ENCODE measurements around the gene FBN3.
A peak's percentile ranks its signal among the peaks of the same experiment; 100 is the strongest.

The FBN3 gene

GRCh38 chr19:8148410-8149260, 757 bp downstream of the FBN3 start:
- peak; percentile 19 for DNase-seq (ENCODE audit: low read depth, low spot score)

- DNase-seq (ENCODE audit: low read depth, low spot score): no peak
Measured at GRCh38 chr19:8148088-8148409, 1.3 kb downstream of the FBN3 start.

- DNase-seq (ENCODE audit: low read depth, low spot score): no peak
Measured at GRCh38 chr19:8147582-8147978, 1.8 kb downstream of the FBN3 start.

GRCh38 chr19:8146877-8147581, 2.4 kb downstream of the FBN3 start:
- no peak for DNase-seq (ENCODE audit: low read depth, low spot score)

DNA sequence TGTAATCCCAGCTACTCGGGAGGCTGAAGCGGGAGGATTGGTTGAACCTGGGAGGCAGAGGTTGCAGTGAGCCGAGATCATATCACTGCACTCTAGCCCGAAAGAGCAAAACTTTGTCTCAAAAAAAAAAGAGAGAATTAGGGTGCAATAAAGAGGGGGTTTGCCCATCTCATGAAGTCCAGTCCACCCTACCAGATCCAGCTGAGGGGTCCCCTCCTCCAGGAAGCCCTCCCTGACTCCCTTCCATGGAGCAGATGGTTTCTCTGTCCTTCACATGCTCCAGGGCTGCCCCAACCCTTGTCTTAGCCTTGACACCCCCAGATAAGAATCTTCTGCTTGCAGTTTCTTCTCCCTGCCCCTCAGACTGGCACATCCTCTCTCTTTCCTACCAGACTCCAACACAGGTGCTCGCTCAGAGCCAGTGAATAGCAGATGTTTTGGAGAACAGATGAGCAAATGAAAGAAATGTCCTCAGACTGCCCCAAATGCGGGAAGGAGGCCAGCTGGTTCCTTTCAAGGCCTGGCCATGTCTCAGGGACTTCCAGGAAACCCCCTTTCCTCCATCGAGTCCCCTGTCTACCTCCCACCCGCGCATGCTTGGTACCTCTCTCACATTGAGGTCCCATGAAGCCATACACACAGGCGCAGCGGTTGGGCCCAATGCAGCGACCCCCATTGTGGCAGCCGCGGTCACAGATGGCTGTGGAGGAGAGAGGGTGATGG, 5.0 kb downstream of the FBN3 start:
- DNase-seq (ENCODE audit: low read depth, low spot score): no peak

DNA sequence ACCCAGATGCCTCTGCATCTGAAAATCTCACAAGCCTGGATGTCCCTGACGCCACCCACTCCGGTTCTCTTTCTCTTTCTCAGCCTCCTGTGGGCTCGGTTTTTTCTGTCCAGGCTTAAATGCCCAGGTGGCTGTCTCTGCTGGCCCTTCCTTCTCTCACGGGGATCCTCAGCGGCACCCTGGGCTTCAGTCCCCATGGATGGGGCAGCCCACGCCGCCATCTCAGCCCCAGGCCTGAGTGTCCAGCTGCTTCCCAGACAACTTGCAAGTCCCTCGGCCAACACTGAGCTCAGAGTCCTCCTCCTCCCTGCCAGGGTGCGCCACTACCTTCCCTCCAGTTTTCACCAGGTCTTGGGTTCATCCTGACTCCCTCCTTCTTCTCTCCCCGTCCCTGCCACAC, 6.4 kb downstream of the FBN3 start:
- DNase-seq (ENCODE audit: low read depth, low spot score): no peak

DNA sequence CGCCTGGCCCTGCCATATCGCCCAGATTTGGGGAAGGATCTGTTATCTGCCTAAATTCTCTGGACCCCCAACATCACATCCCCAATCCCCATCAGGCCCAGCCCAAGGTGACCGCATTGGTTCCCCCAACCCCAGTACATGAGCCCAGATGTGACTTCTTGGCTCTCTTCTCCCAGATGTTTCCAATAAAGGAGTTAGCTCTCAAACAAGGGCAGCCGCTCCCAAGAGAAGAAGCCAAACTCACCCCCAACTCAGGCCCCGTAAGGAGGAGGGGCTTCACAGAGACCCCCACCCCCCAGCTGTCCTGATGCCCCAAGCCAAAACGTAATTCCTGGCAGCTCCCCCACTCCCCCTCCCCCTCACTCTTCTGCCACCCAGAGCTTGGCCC, 6.9 kb downstream of the FBN3 start:
- DNase-seq (ENCODE audit: low read depth, low spot score): no peak

- no peak for DNase-seq (ENCODE audit: low read depth, low spot score)
Measured at GRCh38 chr19:8141726-8142512, 7.5 kb downstream of the FBN3 start.

DNA sequence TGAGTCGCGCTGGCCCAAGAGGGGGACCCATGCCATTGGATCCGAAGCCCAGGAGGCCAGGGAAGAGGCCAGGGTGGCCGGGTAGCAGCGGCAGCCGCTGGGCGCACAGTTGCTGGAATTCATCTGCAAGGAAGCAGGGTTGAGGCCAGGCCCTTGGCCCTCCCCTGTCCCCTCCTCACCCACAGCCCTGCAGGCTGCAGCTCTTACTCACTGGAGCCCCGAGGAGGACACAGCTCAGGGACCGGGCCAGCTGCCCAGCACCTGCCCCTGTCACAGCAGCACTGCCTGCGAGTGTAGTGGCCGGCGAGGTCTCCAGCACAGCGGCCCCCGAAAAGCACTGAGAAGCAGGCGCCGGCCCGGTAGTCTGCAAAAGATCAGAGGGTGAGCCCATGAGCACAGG, 11.2 kb downstream of the FBN3 start:
- DNase-seq (ENCODE audit: low read depth, low spot score): no peak

GRCh38 chr19:8137425-8137824, 12.0 kb downstream of the FBN3 start:
- DNase-seq (ENCODE audit: low read depth, low spot score): no peak

GRCh38 chr19:8135946-8136618, 13.3 kb downstream of the FBN3 start:
- no peak for DNase-seq (ENCODE audit: low read depth, low spot score)

DNA sequence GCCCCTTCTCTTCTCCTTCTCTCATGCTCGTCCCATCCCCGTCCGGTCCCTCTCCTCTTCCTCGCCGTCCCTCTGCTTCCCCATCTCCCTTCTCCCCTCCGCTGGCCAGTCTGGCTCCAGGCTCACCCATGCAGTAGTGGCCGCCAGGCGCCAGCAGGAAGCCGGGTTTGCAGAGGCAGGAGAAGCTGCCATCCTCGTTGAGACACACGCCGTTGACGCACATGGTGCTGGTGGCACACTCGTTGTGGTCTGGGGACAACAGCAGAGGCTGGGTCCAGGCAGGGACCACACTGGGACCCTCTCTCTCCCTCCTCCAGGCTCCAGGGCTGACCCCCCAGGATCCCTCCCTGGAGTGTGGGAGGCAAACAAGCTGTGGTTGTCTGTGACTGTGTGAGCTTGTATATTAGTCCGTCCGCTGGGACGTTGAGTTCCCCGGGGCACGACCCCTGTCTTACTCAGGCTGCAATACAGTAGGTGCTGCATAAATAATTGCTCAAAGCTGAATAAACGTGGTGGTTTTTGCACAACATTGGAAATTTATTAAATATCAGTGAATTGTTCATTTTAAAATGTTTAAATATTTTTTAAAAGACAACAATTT, 16.4 kb downstream of the FBN3 start:
- DNase-seq (ENCODE audit: low read depth, low spot score): no peak

GRCh38 chr19:8131517-8131916, 17.9 kb downstream of the FBN3 start:
- no peak for DNase-seq (ENCODE audit: low read depth, low spot score)

DNA sequence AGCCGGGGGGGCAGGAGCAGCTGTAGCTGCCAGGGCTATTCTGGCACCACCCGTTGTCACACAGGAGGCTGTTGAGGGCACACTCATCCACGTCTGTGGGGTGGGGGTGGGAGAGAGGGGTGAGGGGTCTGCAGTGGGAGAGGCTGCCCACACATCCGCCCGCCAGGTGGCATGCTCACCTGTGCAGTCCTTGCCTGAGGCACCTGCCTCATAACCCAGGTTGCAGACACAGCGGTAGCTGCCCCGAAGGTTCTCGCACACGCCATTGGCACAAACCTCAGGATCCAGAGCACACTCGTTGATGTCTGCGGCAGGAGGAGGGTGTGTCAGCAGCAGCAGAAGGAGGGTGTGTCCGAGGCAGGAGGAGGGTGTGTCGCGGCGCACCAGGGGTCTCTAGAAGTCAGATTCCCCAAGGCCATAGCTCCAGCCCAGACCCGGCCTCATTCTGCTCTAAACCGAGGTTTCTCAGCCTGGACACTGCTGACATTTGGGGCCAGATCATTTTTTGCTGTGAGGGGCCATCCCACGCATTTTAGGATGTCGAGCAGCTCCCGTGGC, 20.3 kb downstream of the FBN3 start:
- DNase-seq (ENCODE audit: low read depth, low spot score): no peak

DNA sequence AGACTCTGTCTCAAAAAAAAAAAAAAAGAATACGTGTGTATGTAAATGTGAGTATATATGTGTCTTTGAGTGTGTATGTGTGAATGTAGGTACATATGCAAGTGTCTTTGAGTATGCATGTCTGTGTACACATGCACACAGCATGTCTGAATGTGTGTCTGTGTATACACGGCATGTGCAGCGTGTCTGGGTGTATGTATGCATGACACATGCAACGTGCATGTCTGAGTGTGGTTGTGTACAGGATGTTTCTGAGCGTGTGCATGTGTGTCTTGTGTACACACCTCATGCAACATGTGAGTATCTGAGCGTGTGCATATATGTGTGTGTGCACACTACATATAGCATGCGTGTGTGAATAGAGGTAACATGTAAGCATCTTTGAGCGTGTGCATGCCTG, 20.8 kb downstream of the FBN3 start:
- no peak for DNase-seq (ENCODE audit: low read depth, low spot score)

- DNase-seq (ENCODE audit: low read depth, low spot score): no peak
Measured at GRCh38 chr19:8127311-8127710, 22.1 kb downstream of the FBN3 start.

GRCh38 chr19:8126511-8126910, 22.9 kb downstream of the FBN3 start:
- DNase-seq (ENCODE audit: low read depth, low spot score): no peak

DNA sequence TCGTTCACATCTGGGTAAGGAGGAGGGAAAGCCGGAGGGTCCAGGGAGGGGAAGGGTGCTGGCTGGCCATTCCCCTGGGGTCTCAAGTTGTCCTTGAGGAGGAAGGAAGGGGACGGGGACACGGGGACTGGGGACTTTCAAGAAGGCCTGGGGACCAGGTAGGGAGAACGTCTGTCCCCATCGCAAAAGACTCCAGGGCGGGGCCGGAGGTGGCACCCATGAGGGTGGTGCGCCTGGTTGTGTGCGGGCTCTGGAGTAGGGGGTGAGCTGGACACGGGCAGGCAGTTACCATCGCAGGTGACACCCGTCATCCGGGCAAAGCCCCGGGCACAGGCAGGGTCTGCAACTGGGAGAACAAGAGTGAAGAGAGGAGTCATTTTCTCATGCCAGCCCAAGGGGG, 23.4 kb downstream of the FBN3 start:
- no peak for DNase-seq (ENCODE audit: low read depth, low spot score)

DNA sequence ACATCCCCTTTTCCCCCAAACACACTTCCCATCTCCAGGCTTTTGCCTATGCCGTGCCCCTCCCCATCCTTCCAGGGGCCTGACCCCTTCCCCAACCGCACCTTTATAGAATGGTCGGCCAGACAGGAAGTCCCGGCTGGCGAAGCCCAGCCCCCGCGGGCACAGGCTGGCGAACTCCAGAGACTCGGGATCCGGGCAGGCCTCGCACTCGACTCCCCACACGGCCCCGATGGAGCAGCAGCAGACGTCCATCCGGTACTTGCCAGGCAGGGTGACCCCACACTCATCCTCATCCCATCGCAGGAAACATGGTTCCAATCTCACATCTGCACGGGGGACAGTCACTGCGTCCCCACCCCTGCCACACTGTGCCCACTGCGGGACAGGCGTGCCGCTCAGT, 25.7 kb downstream of the FBN3 start:
- no peak for DNase-seq (ENCODE audit: low read depth, low spot score)

GRCh38 chr19:8120636-8121480, 28.5 kb downstream of the FBN3 start:
- no peak for DNase-seq (ENCODE audit: low read depth, low spot score)

Data from astrocyte of the hippocampus (primary cell).